Calu3 (cell line): ENCODE results near the gene NSRP1. TPM values are rescaled to one million over a fixed set of nuclear protein-coding genes. Genes with fewer than 3 reads are reported as not detected.

Source experiments
- BruUV-seq: library from RNA; stranded (reverse); fragments of 400-500 nt; replicated peaks from 2 replicates; lab custom pipeline; 2021; lab: Mats Ljungman, UMichigan
- CTCF ChIA-PET: fragments of 300-600 bp; sonication (Branson Sonifier 250); formaldehyde crosslinking; loops from one replicate; lab custom pipeline; 2022; ENCODE audit warnings: antibody characterized with exemption; lab: Charles Lee
- DNase-seq: peaks from one replicate; pipeline ENCODE4 v3.0.0; 2022
- H3K27ac Mint-ChIP-seq: one replicate; pipeline ENCODE4 v1.8.0; 2022; ENCODE audit warnings: mixed read lengths; ENCODE audit not compliant: unreplicated experiment
- H3K27me3 Mint-ChIP-seq: one replicate; pipeline ENCODE4 v1.8.0; 2022; ENCODE audit warnings: mixed read lengths; ENCODE audit not compliant: unreplicated experiment
- H3K36me3 Mint-ChIP-seq: one replicate; pipeline ENCODE4 v1.8.0; 2022; ENCODE audit warnings: mild to moderate bottlenecking, moderate library complexity, mixed read lengths; ENCODE audit not compliant: insufficient read depth, unreplicated experiment
- H3K4me1 Mint-ChIP-seq: one replicate; pipeline ENCODE4 v1.8.0; 2022; ENCODE audit warnings: mild to moderate bottlenecking, low read depth, mixed read lengths; ENCODE audit not compliant: unreplicated experiment
- H3K4me3 Mint-ChIP-seq: one replicate; pipeline ENCODE4 v1.8.0; 2022; ENCODE audit warnings: mild to moderate bottlenecking, low read depth, moderate library complexity, mixed read lengths; ENCODE audit not compliant: unreplicated experiment
- H3K9me3 Mint-ChIP-seq: one replicate; pipeline ENCODE4 v1.8.0; 2022; ENCODE audit warnings: low read depth, mixed read lengths; ENCODE audit not compliant: unreplicated experiment
- intact Hi-C: fragments of 100-400 bp; cut with micrococcal nuclease; formaldehyde crosslinking; loops from one replicate; pipeline ENCODE4 v1.10.0; 2022; ENCODE audit not compliant: unreplicated experiment
- total RNA-seq: library from RNA; stranded (reverse); gene quantifications from 2 replicates; pipeline ENCODE4 v1.2.3, GENCODE V29; 2022
- TF ChIP-seq, protein P1 (sequence below): fragments of 200-600 bp; IDR thresholded peaks from one replicate; pipeline ENCODE4 v1.8.0; 2022; ENCODE audit warnings: antibody characterized with exemption; ENCODE audit not compliant: unreplicated experiment

Gene NSRP1
- total RNA-seq, 1 experiment from 2014 or later: 27.5 TPM

DNA sequence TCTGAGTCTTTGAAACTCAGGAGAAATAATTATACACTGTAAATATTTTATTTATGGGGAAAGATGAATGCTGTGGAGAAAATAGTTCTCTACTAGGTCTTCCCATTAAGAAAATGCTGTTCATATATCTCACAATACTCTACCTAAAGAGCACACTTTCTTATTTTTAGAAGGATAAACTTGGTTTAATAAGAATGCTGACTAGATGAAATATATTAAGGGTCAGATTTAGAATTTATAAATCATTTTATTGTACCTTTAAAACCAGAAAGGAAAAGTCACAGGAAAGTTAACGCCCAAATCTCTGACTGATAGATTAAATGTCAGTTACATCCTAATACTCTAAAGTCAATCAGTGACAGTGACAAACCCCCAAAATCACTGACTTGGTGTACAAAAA, 70.1 kb downstream of the NSRP1 start:
- intact Hi-C loops: no loop called here
- no peaks in the 10 kb centered on the region for H3K27me3 Mint-ChIP-seq
- BruUV-seq: no TSS peak
- peaks cover 27% of the 10 kb centered on the region for H3K36me3 Mint-ChIP-seq
- TF ChIP-seq, protein P1, sequence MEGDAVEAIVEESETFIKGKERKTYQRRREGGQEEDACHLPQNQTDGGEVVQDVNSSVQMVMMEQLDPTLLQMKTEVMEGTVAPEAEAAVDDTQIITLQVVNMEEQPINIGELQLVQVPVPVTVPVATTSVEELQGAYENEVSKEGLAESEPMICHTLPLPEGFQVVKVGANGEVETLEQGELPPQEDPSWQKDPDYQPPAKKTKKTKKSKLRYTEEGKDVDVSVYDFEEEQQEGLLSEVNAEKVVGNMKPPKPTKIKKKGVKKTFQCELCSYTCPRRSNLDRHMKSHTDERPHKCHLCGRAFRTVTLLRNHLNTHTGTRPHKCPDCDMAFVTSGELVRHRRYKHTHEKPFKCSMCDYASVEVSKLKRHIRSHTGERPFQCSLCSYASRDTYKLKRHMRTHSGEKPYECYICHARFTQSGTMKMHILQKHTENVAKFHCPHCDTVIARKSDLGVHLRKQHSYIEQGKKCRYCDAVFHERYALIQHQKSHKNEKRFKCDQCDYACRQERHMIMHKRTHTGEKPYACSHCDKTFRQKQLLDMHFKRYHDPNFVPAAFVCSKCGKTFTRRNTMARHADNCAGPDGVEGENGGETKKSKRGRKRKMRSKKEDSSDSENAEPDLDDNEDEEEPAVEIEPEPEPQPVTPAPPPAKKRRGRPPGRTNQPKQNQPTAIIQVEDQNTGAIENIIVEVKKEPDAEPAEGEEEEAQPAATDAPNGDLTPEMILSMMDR: no peak
- CTCF ChIA-PET: no interaction called here
- no peak overlapping the region for H3K4me3 Mint-ChIP-seq
- no peaks in the 10 kb centered on the region for H3K4me1 Mint-ChIP-seq
- no peak for DNase-seq
- H3K9me3 Mint-ChIP-seq: no peaks in the 10 kb centered on the region
- H3K27ac Mint-ChIP-seq: no peak overlapping the region

DNA sequence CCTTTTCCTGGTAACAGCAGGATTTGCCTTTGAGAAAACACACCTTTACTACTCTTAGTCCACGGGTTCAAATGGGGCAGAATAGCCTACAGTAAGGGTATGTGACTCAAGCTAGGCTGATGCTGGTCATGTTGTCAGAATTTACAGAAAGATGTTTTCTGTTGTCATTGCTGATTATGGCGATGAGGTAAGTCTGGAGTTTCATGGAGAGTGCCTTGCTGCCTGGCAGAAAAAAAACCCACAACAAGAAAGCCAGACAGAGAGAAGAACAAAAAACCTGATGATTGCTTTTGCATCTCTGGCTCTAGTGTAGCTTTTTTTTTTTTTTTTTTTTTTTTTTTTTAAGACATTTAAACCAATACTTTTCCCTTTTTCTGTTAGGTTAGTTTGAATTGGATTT, 71.0 kb downstream of the NSRP1 start:
- BruUV-seq: no TSS peak
- TF ChIP-seq, protein P1: no peak
- H3K4me1 Mint-ChIP-seq: no peaks in the 10 kb centered on the region
- no peak overlapping the region for H3K4me3 Mint-ChIP-seq
- CTCF ChIA-PET: interaction anchor here (0.6 kb wide), 1 partner anchor 11 kb away, joined by 4 read pairs; no protein-coding TSS in a partner anchor
- H3K36me3 Mint-ChIP-seq: peaks cover 27% of the 10 kb centered on the region
- no peak overlapping the region for H3K27ac Mint-ChIP-seq
- no peaks in the 10 kb centered on the region for H3K27me3 Mint-ChIP-seq
- no peak for DNase-seq
- no peaks in the 10 kb centered on the region for H3K9me3 Mint-ChIP-seq
- intact Hi-C loops: no loop called here

DNA sequence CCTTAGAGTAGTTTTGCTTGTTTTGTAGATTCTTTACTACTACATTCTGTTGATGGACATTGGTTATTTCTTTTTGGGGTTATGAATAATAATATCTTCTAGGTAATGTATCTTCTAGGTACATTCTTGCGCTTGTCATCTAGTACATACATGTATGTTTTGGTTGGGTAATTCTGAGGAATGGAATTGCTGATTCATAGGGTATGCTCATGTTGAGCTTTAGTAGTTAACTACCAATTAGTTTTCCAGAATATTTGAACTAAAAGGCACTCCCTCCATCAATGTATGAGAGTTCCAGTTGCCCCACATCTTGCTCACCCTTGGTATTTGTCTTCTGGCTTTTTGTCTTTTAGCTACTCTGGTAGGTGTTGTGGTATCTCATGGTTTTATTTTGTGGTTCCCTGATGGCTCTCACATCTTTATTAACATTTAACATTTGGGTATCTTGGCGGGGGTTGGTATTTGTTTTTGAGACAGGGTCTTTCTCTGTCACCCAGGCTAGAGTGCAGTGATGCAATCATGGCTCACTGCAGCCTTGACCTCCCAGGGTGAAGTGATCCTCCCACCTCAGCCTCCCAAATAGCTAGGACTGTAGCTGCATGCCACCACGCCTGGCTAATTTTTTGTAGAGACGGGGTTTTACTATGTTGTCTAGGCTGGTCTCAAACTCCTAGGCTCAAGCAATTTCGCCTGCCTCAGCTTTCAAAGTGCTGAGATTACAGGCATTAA, 71.8 kb downstream of the NSRP1 start:
- Mint-ChIP-seq H3K4me3 (no peak overlapping the region), H3K36me3 (peaks cover 27% of the 10 kb centered on the region), H3K4me1 (no peaks in the 10 kb centered on the region), H3K27me3 (no peaks in the 10 kb centered on the region), H3K27ac (no peak overlapping the region), H3K9me3 (no peaks in the 10 kb centered on the region)
- intact Hi-C loops: no loop called here
- no peak for DNase-seq
- no TSS peak for BruUV-seq
- CTCF ChIA-PET: interaction anchor here (1.0 kb wide), 1 partner anchor 17 kb away, joined by 4 read pairs; no protein-coding TSS in a partner anchor
- TF ChIP-seq, protein P1: no peak

DNA sequence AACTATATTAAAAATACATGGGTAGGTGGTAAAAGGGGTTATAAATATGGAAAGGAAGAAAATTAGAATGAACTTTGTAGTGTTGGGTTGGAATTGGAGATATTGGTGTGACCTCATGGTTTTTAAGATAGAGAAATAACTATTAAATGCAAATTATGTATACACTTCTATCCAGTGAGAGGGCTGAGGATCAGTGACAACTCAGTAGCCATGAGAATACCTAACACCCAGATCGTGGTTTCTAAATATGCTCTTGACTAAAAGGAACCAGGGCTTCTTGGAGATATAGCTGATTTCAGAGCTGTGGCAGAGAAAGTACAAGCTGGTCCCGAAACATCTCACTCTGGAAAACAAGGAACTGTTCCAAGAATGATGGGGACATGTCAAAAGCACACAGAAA, 74.5 kb downstream of the NSRP1 start:
- no peak for DNase-seq
- Mint-ChIP-seq H3K27me3 (no peaks in the 10 kb centered on the region), H3K4me1 (no peaks in the 10 kb centered on the region), H3K36me3 (peaks cover 20% of the 10 kb centered on the region), H3K27ac (no peak overlapping the region), H3K9me3 (no peaks in the 10 kb centered on the region), H3K4me3 (no peak overlapping the region)
- no TSS peak for BruUV-seq
- TF ChIP-seq, protein P1: no peak
- intact Hi-C loops: no loop called here
- CTCF ChIA-PET: no interaction called here
